ENCODE results near the gene NRG3.

NRG3 gene

DNA sequence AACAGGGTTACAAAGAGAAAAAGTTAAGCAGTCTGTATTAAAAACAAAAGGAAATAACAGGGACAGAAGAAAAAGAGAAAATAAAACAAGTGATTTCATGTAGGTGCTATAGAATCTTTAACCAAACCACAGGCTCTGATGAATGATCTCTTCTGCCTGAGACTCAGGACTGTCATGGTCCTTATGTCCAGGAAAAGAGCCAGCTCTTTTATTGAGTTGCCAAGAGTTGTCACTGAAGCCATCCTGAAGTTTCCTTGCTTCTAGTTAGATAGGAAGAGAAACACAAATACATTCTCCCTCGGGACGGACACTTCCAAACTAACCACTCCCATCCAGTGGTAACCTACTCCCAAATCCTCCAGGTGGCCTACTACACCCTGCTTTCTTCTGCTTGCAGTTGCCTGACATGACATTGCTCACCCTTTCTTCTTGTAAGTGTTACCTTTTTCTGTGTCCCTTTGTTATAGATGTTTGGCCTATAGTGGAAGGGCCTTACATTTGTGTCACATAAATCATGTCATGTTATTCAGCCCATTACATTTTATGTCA, 346.7 kb downstream of the NRG3 start:
- H2BK120ac ChIP-seq (ENCODE audit: insufficient read depth, low read length, poor library complexity) = no peak overlapping the region
- H3K9ac ChIP-seq (ENCODE audit: low read length) = no peak overlapping the region
- no peaks in the 10 kb centered on the region for H3K79me1 ChIP-seq (ENCODE audit: low read length)
- no peak overlapping the region for H2BK12ac ChIP-seq (ENCODE audit: low read length)
- H3K4me1 ChIP-seq (ENCODE audit: control insufficient read depth in 1 of 2, insufficient read depth in 2 of 2, low read length in 2 of 2) = no peaks in the 10 kb centered on the region
- H3K4ac ChIP-seq (ENCODE audit: low read depth, low read length) = no peak overlapping the region
- no peak overlapping the region for H4K12ac ChIP-seq (ENCODE audit: low read depth, low read length)
- no peak for DNase-seq
- H3K14ac ChIP-seq (ENCODE audit: low read length) = no peak overlapping the region
- H4K8ac ChIP-seq (ENCODE audit: low read depth, low read length) = no peak overlapping the region
- H3K27ac ChIP-seq (ENCODE audit: low read depth, low read length) = no peak overlapping the region
- H3K4me2 ChIP-seq (ENCODE audit: low read length) = no peak overlapping the region
- H3K4me3 ChIP-seq (ENCODE audit: low read depth, low read length) = no peak overlapping the region
- WGBS (ENCODE audit: extremely low coverage, insufficient coverage, insufficient read length) = no CpG with 5 or more reads among the region's 2 CpGs
- H3K23ac ChIP-seq (ENCODE audit: low read length) = no peak overlapping the region
- no peak overlapping the region for H3K18ac ChIP-seq (ENCODE audit: low read length)
- no peak overlapping the region for H2BK5ac ChIP-seq (ENCODE audit: low read depth, low read length, poor library complexity)
- no peaks in the 10 kb centered on the region for H3K9me3 ChIP-seq (ENCODE audit: insufficient read depth, low read depth, low read length)
- H3K27me3 ChIP-seq (ENCODE audit: insufficient read depth, low read length) = no peaks in the 10 kb centered on the region
- no peak overlapping the region for H2AFZ ChIP-seq (ENCODE audit: insufficient read depth, low read length, poor library complexity)
- no peak overlapping the region for H2AK5ac ChIP-seq (ENCODE audit: low read length)
- no peaks in the 10 kb centered on the region for H3K36me3 ChIP-seq (ENCODE audit: control insufficient read depth in 1 of 2, insufficient read depth in 2 of 2, low read length in 2 of 2)
- H4K91ac ChIP-seq (ENCODE audit: low read depth, low read length) = no peak overlapping the region
- no peaks in the 10 kb centered on the region for H3K79me2 ChIP-seq (ENCODE audit: control insufficient read depth, insufficient read depth, low read length, poor library complexity)

DNA sequence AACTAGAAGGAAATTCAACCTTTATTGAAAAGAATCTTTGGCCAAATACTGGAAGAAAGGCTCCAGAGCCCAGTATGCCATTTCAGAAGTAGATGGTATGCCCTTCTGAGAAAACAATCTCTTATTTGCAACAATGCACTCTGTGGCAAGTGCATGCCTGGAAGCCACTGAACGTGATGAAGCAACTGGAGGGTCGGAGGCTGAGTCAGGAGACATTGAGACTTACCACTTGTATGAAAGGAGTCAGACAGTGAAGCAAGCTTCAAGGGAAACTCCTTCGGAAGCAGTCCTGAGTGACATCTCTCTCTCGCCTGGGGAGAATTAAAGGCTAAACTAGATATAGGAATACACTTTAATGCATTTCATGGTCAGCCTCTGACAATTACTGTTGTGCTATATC, 353.7 kb downstream of the NRG3 start:
- no peak overlapping the region for H3K4me3 ChIP-seq (ENCODE audit: low read depth, low read length)
- H3K4me1 ChIP-seq (ENCODE audit: control insufficient read depth in 1 of 2, insufficient read depth in 2 of 2, low read length in 2 of 2) = no peaks in the 10 kb centered on the region
- no peak overlapping the region for H3K4ac ChIP-seq (ENCODE audit: low read depth, low read length)
- no peak overlapping the region for H4K12ac ChIP-seq (ENCODE audit: low read depth, low read length)
- H2AK5ac ChIP-seq (ENCODE audit: low read length) = no peak overlapping the region
- no peaks in the 10 kb centered on the region for H3K79me2 ChIP-seq (ENCODE audit: control insufficient read depth, insufficient read depth, low read length, poor library complexity)
- no peak overlapping the region for H3K23ac ChIP-seq (ENCODE audit: low read length)
- no peak overlapping the region for H3K14ac ChIP-seq (ENCODE audit: low read length)
- H3K79me1 ChIP-seq (ENCODE audit: low read length) = no peaks in the 10 kb centered on the region
- no peak overlapping the region for H3K9ac ChIP-seq (ENCODE audit: low read length)
- no peak overlapping the region for H4K91ac ChIP-seq (ENCODE audit: low read depth, low read length)
- no peak overlapping the region for H2BK120ac ChIP-seq (ENCODE audit: insufficient read depth, low read length, poor library complexity)
- no peak overlapping the region for H4K8ac ChIP-seq (ENCODE audit: low read depth, low read length)
- H2AFZ ChIP-seq (ENCODE audit: insufficient read depth, low read length, poor library complexity) = no peak overlapping the region
- no peak overlapping the region for H2BK5ac ChIP-seq (ENCODE audit: low read depth, low read length, poor library complexity)
- no peak overlapping the region for H3K4me2 ChIP-seq (ENCODE audit: low read length)
- no peak overlapping the region for H3K18ac ChIP-seq (ENCODE audit: low read length)
- H2BK12ac ChIP-seq (ENCODE audit: low read length) = no peak overlapping the region
- H3K27me3 ChIP-seq (ENCODE audit: insufficient read depth, low read length) = no peaks in the 10 kb centered on the region
- H3K36me3 ChIP-seq (ENCODE audit: control insufficient read depth in 1 of 2, insufficient read depth in 2 of 2, low read length in 2 of 2) = no peaks in the 10 kb centered on the region
- no peak overlapping the region for H3K27ac ChIP-seq (ENCODE audit: low read depth, low read length)
- DNase-seq = no peak
- WGBS (ENCODE audit: extremely low coverage, insufficient coverage, insufficient read length) = no CpG with 5 or more reads among the region's 4 CpGs
- H3K9me3 ChIP-seq (ENCODE audit: insufficient read depth, low read depth, low read length) = no peaks in the 10 kb centered on the region

DNA sequence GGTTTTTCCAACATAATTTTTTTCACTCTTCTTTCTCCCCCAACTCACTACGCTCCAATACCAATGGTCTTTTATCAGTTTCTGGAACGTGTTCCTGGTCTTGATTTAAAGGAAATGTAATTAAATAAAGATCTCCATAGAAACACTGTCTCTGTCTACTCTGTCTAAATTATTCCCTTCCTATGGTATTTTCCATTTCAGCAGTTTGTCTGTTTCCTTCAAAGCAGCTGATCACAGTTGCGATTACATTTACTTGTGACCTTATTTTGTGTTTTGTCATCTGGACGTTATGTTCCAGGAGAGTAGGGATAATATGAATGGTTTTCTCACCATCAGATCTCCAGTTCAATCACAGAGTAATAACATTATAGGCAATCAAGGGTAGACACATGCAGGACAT, 359.2 kb downstream of the NRG3 start:
- no peaks in the 10 kb centered on the region for H3K27me3 ChIP-seq (ENCODE audit: insufficient read depth, low read length)
- H2AFZ ChIP-seq (ENCODE audit: insufficient read depth, low read length, poor library complexity) = no peak overlapping the region
- H3K4me2 ChIP-seq (ENCODE audit: low read length) = no peak overlapping the region
- no peak overlapping the region for H4K91ac ChIP-seq (ENCODE audit: low read depth, low read length)
- H3K14ac ChIP-seq (ENCODE audit: low read length) = no peak overlapping the region
- H3K79me2 ChIP-seq (ENCODE audit: control insufficient read depth, insufficient read depth, low read length, poor library complexity) = no peaks in the 10 kb centered on the region
- no peak overlapping the region for H3K18ac ChIP-seq (ENCODE audit: low read length)
- no peak overlapping the region for H4K12ac ChIP-seq (ENCODE audit: low read depth, low read length)
- no peak overlapping the region for H3K27ac ChIP-seq (ENCODE audit: low read depth, low read length)
- H3K4ac ChIP-seq (ENCODE audit: low read depth, low read length) = no peak overlapping the region
- DNase-seq = no peak
- H3K9ac ChIP-seq (ENCODE audit: low read length) = no peak overlapping the region
- no peak overlapping the region for H3K4me3 ChIP-seq (ENCODE audit: low read depth, low read length)
- no peak overlapping the region for H4K8ac ChIP-seq (ENCODE audit: low read depth, low read length)
- H2BK12ac ChIP-seq (ENCODE audit: low read length) = no peak overlapping the region
- H3K23ac ChIP-seq (ENCODE audit: low read length) = no peak overlapping the region
- no peak overlapping the region for H2AK5ac ChIP-seq (ENCODE audit: low read length)
- H2BK5ac ChIP-seq (ENCODE audit: low read depth, low read length, poor library complexity) = no peak overlapping the region
- WGBS (ENCODE audit: extremely low coverage, insufficient coverage, insufficient read length) = 100% methylated on average over 1 of the region's 4 CpGs
- no peaks in the 10 kb centered on the region for H3K4me1 ChIP-seq (ENCODE audit: control insufficient read depth in 1 of 2, insufficient read depth in 2 of 2, low read length in 2 of 2)
- no peaks in the 10 kb centered on the region for H3K79me1 ChIP-seq (ENCODE audit: low read length)
- H2BK120ac ChIP-seq (ENCODE audit: insufficient read depth, low read length, poor library complexity) = no peak overlapping the region
- no peaks in the 10 kb centered on the region for H3K9me3 ChIP-seq (ENCODE audit: insufficient read depth, low read depth, low read length)
- H3K36me3 ChIP-seq (ENCODE audit: control insufficient read depth in 1 of 2, insufficient read depth in 2 of 2, low read length in 2 of 2) = no peaks in the 10 kb centered on the region

DNA sequence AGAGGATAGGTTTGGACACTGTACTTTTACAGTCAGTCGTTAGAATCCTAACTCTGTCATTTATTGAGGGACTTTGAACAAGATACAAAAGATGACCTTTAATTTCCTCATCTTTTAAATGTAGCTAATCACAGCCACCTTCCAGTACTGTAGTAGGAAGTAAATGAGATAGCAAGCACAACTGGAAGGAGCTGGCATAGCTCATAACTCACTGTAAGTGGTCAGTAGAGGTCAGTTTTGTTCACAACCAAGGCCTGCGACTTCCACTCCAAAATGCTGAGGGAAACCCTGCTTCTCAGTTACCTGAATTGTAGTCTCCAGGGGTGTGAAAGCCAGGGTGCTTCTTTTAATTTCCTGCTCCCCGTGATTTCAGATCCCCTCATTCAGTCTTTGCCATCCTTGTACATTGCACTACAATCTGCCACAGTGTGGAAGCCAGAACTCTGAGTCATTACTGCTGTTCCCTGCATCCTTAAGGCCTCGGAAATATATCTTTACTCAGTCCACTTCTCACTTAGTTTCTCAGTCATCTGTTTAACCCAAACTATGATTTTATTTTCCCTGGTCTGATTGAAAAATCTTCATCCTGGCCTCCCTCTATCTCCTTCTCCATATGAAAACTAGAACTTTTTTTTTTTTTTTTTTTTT, 361.2 kb downstream of the NRG3 start:
- Histone ChIP-seq H3K4me1 (ENCODE audit: control insufficient read depth in 1 of 2, insufficient read depth in 2 of 2, low read length in 2 of 2) (no peaks in the 10 kb centered on the region), H3K4me3 (ENCODE audit: low read depth, low read length) (no peak overlapping the region), H3K36me3 (ENCODE audit: control insufficient read depth in 1 of 2, insufficient read depth in 2 of 2, low read length in 2 of 2) (no peaks in the 10 kb centered on the region), H3K9ac (ENCODE audit: low read length) (no peak overlapping the region), H3K27ac (ENCODE audit: low read depth, low read length) (no peak overlapping the region), H3K4ac (ENCODE audit: low read depth, low read length) (no peak overlapping the region), H2AFZ (ENCODE audit: insufficient read depth, low read length, poor library complexity) (no peak overlapping the region), H3K79me2 (ENCODE audit: control insufficient read depth, insufficient read depth, low read length, poor library complexity) (no peaks in the 10 kb centered on the region), H2BK120ac (ENCODE audit: insufficient read depth, low read length, poor library complexity) (no peak overlapping the region), H4K8ac (ENCODE audit: low read depth, low read length) (no peak overlapping the region), H2BK5ac (ENCODE audit: low read depth, low read length, poor library complexity) (no peak overlapping the region), H4K91ac (ENCODE audit: low read depth, low read length) (no peak overlapping the region), H3K14ac (ENCODE audit: low read length) (no peak overlapping the region), H3K27me3 (ENCODE audit: insufficient read depth, low read length) (no peaks in the 10 kb centered on the region), H3K4me2 (ENCODE audit: low read length) (no peak overlapping the region), H4K12ac (ENCODE audit: low read depth, low read length) (no peak overlapping the region), H3K23ac (ENCODE audit: low read length) (no peak overlapping the region), H3K18ac (ENCODE audit: low read length) (no peak overlapping the region), H2AK5ac (ENCODE audit: low read length) (no peak overlapping the region), H3K9me3 (ENCODE audit: insufficient read depth, low read depth, low read length) (no peaks in the 10 kb centered on the region), H2BK12ac (ENCODE audit: low read length) (no peak overlapping the region), H3K79me1 (ENCODE audit: low read length) (no peaks in the 10 kb centered on the region)
- WGBS (ENCODE audit: extremely low coverage, insufficient coverage, insufficient read length) = no CpG with 5 or more reads among the region's 4 CpGs
- DNase-seq = no peak
